ENCODE results near the gene TCEA2.

The TCEA2 gene

GRCh38 chr20:64062596-64063388 lies at the start of gene TCEA2:
TCEA2 (plus strand) TSS chr20:64063198; CDS start chr20:64063313, 115 bp downstream.
- TF ChIP-seq EP300 (IDR thresholded peaks at IDR 0.05; ENCODE audit: borderline replicate concordance) (no peak), TEAD4 (IDR thresholded peaks at IDR 0.05) (no peak), MAX (IDR thresholded peaks at IDR 0.05) (peak; percentile 57; the same call in 1 of the 2 replicates), NFIC (IDR thresholded peaks at IDR 0.05) (no peak; the same call in 1 of the 2 replicates), FOXM1 (IDR thresholded peaks at IDR 0.05; ENCODE audit: borderline replicate concordance, low read depth) (no peak), RAD21 (IDR thresholded peaks at IDR 0.05; ENCODE audit: low read depth) (no peak), CREB1 (IDR thresholded peaks at IDR 0.05; ENCODE audit: low read depth) (no peak; the same call in 1 of the 2 replicates), ZBTB7A (IDR thresholded peaks at IDR 0.05; ENCODE audit: low read depth) (no peak; the same call in 1 of the 2 replicates), TAF1 (IDR thresholded peaks at IDR 0.05; ENCODE audit: low read depth) (peak; percentile 57; the same call in 1 of the 2 replicates), EGR1 (IDR thresholded peaks at IDR 0.05) (no peak), TCF12 (IDR thresholded peaks at IDR 0.05; ENCODE audit: low read depth) (no peak; the same call in 1 of the 2 replicates), YY1 (IDR thresholded peaks at IDR 0.05; ENCODE audit: low read depth) (peak; percentile 69), CEBPB (IDR thresholded peaks at IDR 0.05) (no peak)
- TF ChIP-seq, protein P1, sequence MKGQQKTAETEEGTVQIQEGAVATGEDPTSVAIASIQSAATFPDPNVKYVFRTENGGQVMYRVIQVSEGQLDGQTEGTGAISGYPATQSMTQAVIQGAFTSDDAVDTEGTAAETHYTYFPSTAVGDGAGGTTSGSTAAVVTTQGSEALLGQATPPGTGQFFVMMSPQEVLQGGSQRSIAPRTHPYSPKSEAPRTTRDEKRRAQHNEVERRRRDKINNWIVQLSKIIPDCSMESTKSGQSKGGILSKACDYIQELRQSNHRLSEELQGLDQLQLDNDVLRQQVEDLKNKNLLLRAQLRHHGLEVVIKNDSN (IDR thresholded peaks at IDR 0.05), result peak; percentile 62
- TF ChIP-seq, protein P2, sequence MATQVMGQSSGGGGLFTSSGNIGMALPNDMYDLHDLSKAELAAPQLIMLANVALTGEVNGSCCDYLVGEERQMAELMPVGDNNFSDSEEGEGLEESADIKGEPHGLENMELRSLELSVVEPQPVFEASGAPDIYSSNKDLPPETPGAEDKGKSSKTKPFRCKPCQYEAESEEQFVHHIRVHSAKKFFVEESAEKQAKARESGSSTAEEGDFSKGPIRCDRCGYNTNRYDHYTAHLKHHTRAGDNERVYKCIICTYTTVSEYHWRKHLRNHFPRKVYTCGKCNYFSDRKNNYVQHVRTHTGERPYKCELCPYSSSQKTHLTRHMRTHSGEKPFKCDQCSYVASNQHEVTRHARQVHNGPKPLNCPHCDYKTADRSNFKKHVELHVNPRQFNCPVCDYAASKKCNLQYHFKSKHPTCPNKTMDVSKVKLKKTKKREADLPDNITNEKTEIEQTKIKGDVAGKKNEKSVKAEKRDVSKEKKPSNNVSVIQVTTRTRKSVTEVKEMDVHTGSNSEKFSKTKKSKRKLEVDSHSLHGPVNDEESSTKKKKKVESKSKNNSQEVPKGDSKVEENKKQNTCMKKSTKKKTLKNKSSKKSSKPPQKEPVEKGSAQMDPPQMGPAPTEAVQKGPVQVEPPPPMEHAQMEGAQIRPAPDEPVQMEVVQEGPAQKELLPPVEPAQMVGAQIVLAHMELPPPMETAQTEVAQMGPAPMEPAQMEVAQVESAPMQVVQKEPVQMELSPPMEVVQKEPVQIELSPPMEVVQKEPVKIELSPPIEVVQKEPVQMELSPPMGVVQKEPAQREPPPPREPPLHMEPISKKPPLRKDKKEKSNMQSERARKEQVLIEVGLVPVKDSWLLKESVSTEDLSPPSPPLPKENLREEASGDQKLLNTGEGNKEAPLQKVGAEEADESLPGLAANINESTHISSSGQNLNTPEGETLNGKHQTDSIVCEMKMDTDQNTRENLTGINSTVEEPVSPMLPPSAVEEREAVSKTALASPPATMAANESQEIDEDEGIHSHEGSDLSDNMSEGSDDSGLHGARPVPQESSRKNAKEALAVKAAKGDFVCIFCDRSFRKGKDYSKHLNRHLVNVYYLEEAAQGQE (IDR thresholded peaks at IDR 0.05; ENCODE audit: low read depth), result no peak

GRCh38 chr20:64015635-64016034 lies 47.4 kb upstream of the TCEA2 start:
- TF ChIP-seq TCF12 (IDR thresholded peaks at IDR 0.05; ENCODE audit: low read depth) (no peak), CEBPB (IDR thresholded peaks at IDR 0.05) (no peak), TEAD4 (IDR thresholded peaks at IDR 0.05) (no peak), ZBTB7A (IDR thresholded peaks at IDR 0.05; ENCODE audit: low read depth) (no peak), TAF1 (IDR thresholded peaks at IDR 0.05; ENCODE audit: low read depth) (no peak)

DNA sequence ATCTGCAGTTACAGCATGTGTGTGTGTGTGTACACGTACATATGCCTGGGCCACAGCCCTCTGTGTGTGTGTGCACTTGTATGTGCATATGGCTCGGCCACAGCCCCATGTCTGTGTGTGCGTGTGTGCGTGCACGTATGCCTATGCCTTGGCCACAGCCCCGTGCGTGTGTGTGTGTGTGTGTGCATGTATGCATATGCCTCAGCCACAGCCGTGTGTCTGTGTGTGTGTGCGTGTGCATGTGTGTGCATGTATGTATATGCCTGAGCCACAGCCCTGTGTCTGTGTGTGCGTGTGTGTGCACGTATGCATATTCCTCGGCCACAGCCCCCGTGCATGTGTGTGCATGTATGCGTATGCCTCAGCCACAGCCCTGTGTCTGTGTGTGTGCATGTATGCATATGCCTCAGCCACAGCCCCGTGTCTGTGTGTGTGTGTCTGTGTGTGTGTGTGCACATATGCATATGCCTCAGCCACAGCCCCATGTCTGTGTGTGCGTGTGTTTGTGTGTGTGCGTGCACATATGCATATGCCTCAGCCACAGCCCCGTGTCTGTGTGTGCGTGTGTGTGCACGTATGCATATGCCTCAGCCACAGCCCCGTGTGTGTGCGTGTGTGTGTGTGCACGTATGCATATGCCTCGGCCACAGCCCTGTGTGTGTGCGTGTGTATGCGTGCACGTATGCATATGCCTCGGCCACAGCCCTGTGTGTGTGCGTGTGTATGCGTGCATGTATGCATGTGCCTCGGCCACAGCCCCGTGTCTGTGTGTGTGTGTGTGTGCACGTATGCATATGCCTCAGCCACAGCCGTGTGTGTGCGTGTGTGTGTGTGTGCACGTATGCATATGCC lies 41.6 kb upstream of the TCEA2 start:
- TF ChIP-seq TEAD4 (IDR thresholded peaks at IDR 0.05) (no peak), TAF1 (IDR thresholded peaks at IDR 0.05; ENCODE audit: low read depth) (no peak), EGR1 (IDR thresholded peaks at IDR 0.05) (no peak), RAD21 (IDR thresholded peaks at IDR 0.05; ENCODE audit: low read depth) (no peak)

DNA sequence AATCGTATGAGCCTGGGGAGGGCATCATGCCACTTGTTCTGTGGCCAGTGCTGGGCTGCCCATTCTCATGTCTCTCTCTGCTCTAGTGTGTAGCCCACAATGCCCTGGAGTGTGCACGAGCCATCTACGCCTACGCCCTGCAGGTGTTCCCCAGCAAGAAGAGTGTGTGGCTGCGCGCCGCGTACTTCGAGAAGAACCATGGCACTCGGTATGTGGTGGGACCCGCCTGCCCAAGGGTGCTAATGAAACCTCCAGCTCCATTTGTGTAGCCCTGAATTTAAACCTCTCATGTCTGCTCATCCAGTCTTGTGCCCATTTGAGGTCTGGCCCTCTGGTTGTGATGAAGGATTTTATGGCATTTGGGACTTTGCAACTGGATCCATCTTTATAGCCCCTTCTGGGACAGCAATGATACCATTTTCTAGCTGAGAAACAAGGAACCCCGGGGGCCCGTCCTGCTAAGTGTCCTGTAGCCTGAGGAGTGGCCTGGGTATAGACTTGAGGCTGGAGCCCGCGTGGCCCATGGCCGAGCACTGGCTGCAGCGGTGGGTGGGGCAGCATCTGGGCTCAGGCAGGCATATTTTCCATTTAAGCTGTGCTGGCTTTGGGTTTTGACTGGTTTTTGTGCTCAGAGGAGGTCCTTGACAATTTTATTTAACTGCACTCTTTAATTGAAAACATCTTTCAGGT lies 40.2 kb upstream of the TCEA2 start:
- TF ChIP-seq EP300 (IDR thresholded peaks at IDR 0.05; ENCODE audit: borderline replicate concordance) (no peak), EGR1 (IDR thresholded peaks at IDR 0.05) (no peak), TAF1 (IDR thresholded peaks at IDR 0.05; ENCODE audit: low read depth) (no peak), ZBTB7A (IDR thresholded peaks at IDR 0.05; ENCODE audit: low read depth) (no peak), CEBPB (IDR thresholded peaks at IDR 0.05) (no peak), TEAD4 (IDR thresholded peaks at IDR 0.05) (no peak), RAD21 (IDR thresholded peaks at IDR 0.05; ENCODE audit: low read depth) (no peak), YY1 (IDR thresholded peaks at IDR 0.05; ENCODE audit: low read depth) (no peak), MAX (IDR thresholded peaks at IDR 0.05) (no peak), NFIC (IDR thresholded peaks at IDR 0.05) (no peak), FOXM1 (IDR thresholded peaks at IDR 0.05; ENCODE audit: borderline replicate concordance, low read depth) (no peak), TCF12 (IDR thresholded peaks at IDR 0.05; ENCODE audit: low read depth) (no peak), CREB1 (IDR thresholded peaks at IDR 0.05; ENCODE audit: low read depth) (no peak)
- TF ChIP-seq, protein P2 (IDR thresholded peaks at IDR 0.05; ENCODE audit: low read depth), result no peak
- TF ChIP-seq, protein P1 (IDR thresholded peaks at IDR 0.05), result no peak

Data from Ishikawa (cell line).